ENCODE measurements around the gene CFAP53.
"Not testable (repeated sequence)": the region's sequence is repeated elsewhere in the genome, so short reads cannot be mapped to it uniquely, and the experiment has no call there.

The CFAP53 gene

GRCh38 chr18:50268022-50268747, 1.9 kb upstream of the CFAP53 start:
- H3K27ac Mint-ChIP-seq: no peak overlapping the region
- H3K4me1 Mint-ChIP-seq: peaks cover 6% of the 10 kb centered on the region
- TF ChIP-seq CTCF (IDR thresholded peaks at IDR 0.05): peak; percentile 39
- H3K4me3 Mint-ChIP-seq: no peak overlapping the region
- H3K9me3 Mint-ChIP-seq: no peaks in the 10 kb centered on the region
- H3K36me3 Mint-ChIP-seq (ENCODE audit: low read depth): peaks cover 55% of the 10 kb centered on the region
- peaks cover 19% of the 10 kb centered on the region for H3K27me3 Mint-ChIP-seq (ENCODE audit: low read depth, poor library complexity)
- peak; percentile 43 for DNase-seq

- Mint-ChIP-seq H3K4me3 (no peak overlapping the region), H3K27me3 (ENCODE audit: low read depth, poor library complexity) (peaks cover 41% of the 10 kb centered on the region), H3K4me1 (peaks cover 6% of the 10 kb centered on the region), H3K27ac (no peak overlapping the region), H3K9me3 (peaks cover 14% of the 10 kb centered on the region), H3K36me3 (ENCODE audit: low read depth) (peaks cover 16% of the 10 kb centered on the region)
- no peak for TF ChIP-seq CTCF (IDR thresholded peaks at IDR 0.05)
- no peak for DNase-seq
Measured at GRCh38 chr18:50262977-50263376, 3.3 kb downstream of the CFAP53 start.

- no peak overlapping the region for H3K4me3 Mint-ChIP-seq
- DNase-seq: no peak
- peaks cover 11% of the 10 kb centered on the region for H3K27me3 Mint-ChIP-seq (ENCODE audit: low read depth, poor library complexity)
- no peaks in the 10 kb centered on the region for H3K36me3 Mint-ChIP-seq (ENCODE audit: low read depth)
- H3K4me1 Mint-ChIP-seq: no peaks in the 10 kb centered on the region
- no peaks in the 10 kb centered on the region for H3K9me3 Mint-ChIP-seq
- peak overlapping the region; percentile 12 for H3K27ac Mint-ChIP-seq
- TF ChIP-seq CTCF (IDR thresholded peaks at IDR 0.05): no peak
Measured at GRCh38 chr18:50250935-50251334, 15.4 kb downstream of the CFAP53 start.

GRCh38 chr18:50249576-50249975, 16.7 kb downstream of the CFAP53 start:
- Mint-ChIP-seq H3K4me3 (no peak overlapping the region), H3K36me3 (ENCODE audit: low read depth) (no peaks in the 10 kb centered on the region), H3K27ac (no peak overlapping the region), H3K27me3 (ENCODE audit: low read depth, poor library complexity) (peaks cover 11% of the 10 kb centered on the region), H3K9me3 (peaks cover 1% of the 10 kb centered on the region), H3K4me1 (no peaks in the 10 kb centered on the region)
- no peak for DNase-seq
- no peak for TF ChIP-seq CTCF (IDR thresholded peaks at IDR 0.05)

- Mint-ChIP-seq H3K27me3 (ENCODE audit: low read depth, poor library complexity) (peaks cover 11% of the 10 kb centered on the region), H3K36me3 (ENCODE audit: low read depth) (peaks cover 13% of the 10 kb centered on the region), H3K27ac (no peak overlapping the region), H3K4me3 (no peak overlapping the region), H3K9me3 (peaks cover 20% of the 10 kb centered on the region), H3K4me1 (no peaks in the 10 kb centered on the region)
- TF ChIP-seq CTCF (IDR thresholded peaks at IDR 0.05): no peak
- no peak for DNase-seq
Measured at GRCh38 chr18:50247561-50247960, 18.7 kb downstream of the CFAP53 start.

GRCh38 chr18:50241768-50242167, 24.5 kb downstream of the CFAP53 start:
- Mint-ChIP-seq H3K9me3 (peaks cover 49% of the 10 kb centered on the region), H3K36me3 (ENCODE audit: low read depth) (peaks cover 31% of the 10 kb centered on the region)
- H3K27ac Mint-ChIP-seq; DNase-seq; H3K4me1 Mint-ChIP-seq; H3K4me3 Mint-ChIP-seq; H3K27me3 Mint-ChIP-seq (ENCODE audit: low read depth, poor library complexity): not testable (repeated sequence)
